Cardiac muscle cell (in vitro differentiated cells and primary cell): ENCODE data around the gene TRPV4. TPM values are rescaled to one million over a fixed set of nuclear protein-coding genes. Genes with fewer than 3 reads are reported as not detected.

Experiments used
- DNase-seq, 2 donors: peaks; one replicate each; pipeline versions ENCODE4 v3.0.0 to v3.0.0-alpha.2; 2010 to 2017; ENCODE audit warnings: low read depth in 1 of 2, low spot score in 1 of 2
- H3K27ac ChIP-seq: fragments of 200-600 bp; sonication (generic); 2 replicates; pipeline ENCODE4 v1.5.1; 2016
- H3K27me3 ChIP-seq: fragments of 200-600 bp; sonication (generic); 2 replicates; pipeline ENCODE4 v1.6.0; 2016; ENCODE audit warnings: control low read depth
- H3K36me3 ChIP-seq: fragments of 200-600 bp; sonication (generic); 2 replicates; pipeline ENCODE4 v1.5.1; 2016; ENCODE audit warnings: control low read depth
- H3K4me1 ChIP-seq: fragments of 200-600 bp; sonication (generic); 2 replicates; pipeline ENCODE4 v1.8.1; 2017; ENCODE audit warnings: low read depth, mild to moderate bottlenecking, mixed run types
- H3K4me3 ChIP-seq: fragments of 200-600 bp; sonication (generic); 2 replicates; pipeline ENCODE4 v1.5.1; 2016; ENCODE audit warnings: mild to moderate bottlenecking
- H3K9me3 ChIP-seq: fragments of 200-600 bp; sonication (generic); 2 replicates; pipeline ENCODE4 v1.5.1; 2017; ENCODE audit warnings: low read depth, mild to moderate bottlenecking, control low read depth
- CTCF ChIP-seq: IDR thresholded peaks from 2 replicates; pipeline ENCODE4 v1.5.1; 2012; ENCODE audit warnings: low read depth, mild to moderate bottlenecking, low read length
- polyA plus RNA-seq: library from polyadenylated mRNA; unstranded; fragments of >200 nt; fragmentation: Nextera tagmentation; extraction: Ambion mirVana; gene quantifications from 2 replicates; pipeline ENCODE4 v1.2.1, GENCODE V29; 2016
- total RNA-seq: library from RNA; depleted of rRNA; stranded (reverse); fragments of >200 nt; gene quantifications from 2 replicates; pipeline ENCODE4 v1.2.3, GENCODE V29; 2016

The TRPV4 gene
- total and polyA plus RNA-seq, 2 experiments from 2014 or later = 2.4 to 4.1 TPM

- peaks cover 8% of the 10 kb centered on the region for H3K4me1 ChIP-seq
- peak in 1 of 2 donors; percentile 46 for DNase-seq
- H3K27me3 ChIP-seq = no peaks in the 10 kb centered on the region
- no peaks in the 10 kb centered on the region for H3K36me3 ChIP-seq
- no peak for TF ChIP-seq CTCF
- H3K27ac ChIP-seq = no peak overlapping the region
- H3K4me3 ChIP-seq = no peak overlapping the region
- no peaks in the 10 kb centered on the region for H3K9me3 ChIP-seq
Measured at GRCh38 chr12:109873653-109874052, 40.5 kb upstream of the TRPV4 start.

- Histone ChIP-seq H3K4me3 (no peak overlapping the region), H3K4me1 (peaks cover 8% of the 10 kb centered on the region), H3K9me3 (no peaks in the 10 kb centered on the region), H3K27me3 (no peaks in the 10 kb centered on the region), H3K27ac (no peak overlapping the region), H3K36me3 (no peaks in the 10 kb centered on the region)
- DNase-seq = no peak
- TF ChIP-seq CTCF = no peak
Measured at GRCh38 chr12:109871668-109872314, 38.6 kb upstream of the TRPV4 start.

- TF ChIP-seq CTCF = no peak
Measured at GRCh38 chr12:109870648-109871047, 37.5 kb upstream of the TRPV4 start.

GRCh38 chr12:109868182-109869051 is 35.2 kb upstream of the TRPV4 start:
- no peak for DNase-seq
- Histone ChIP-seq H3K27me3 (no peaks in the 10 kb centered on the region), H3K36me3 (no peaks in the 10 kb centered on the region), H3K9me3 (no peaks in the 10 kb centered on the region), H3K27ac (no peak overlapping the region), H3K4me3 (no peak overlapping the region), H3K4me1 (no peaks in the 10 kb centered on the region)
- TF ChIP-seq CTCF = no peak

More at GRCh38 chr12:109870648-109871047, 37.5 kb upstream of the TRPV4 start:
- H3K27ac ChIP-seq = no peak overlapping the region
- peaks cover 6% of the 10 kb centered on the region for H3K4me1 ChIP-seq
- H3K27me3 ChIP-seq = no peaks in the 10 kb centered on the region
- no peak for DNase-seq
- H3K4me3 ChIP-seq = no peak overlapping the region
- H3K9me3 ChIP-seq = no peaks in the 10 kb centered on the region
- H3K36me3 ChIP-seq = no peaks in the 10 kb centered on the region

GRCh38 chr12:109864916-109865315 is 31.7 kb upstream of the TRPV4 start:
- Histone ChIP-seq H3K4me3 (no peak overlapping the region), H3K4me1 (no peaks in the 10 kb centered on the region), H3K36me3 (no peaks in the 10 kb centered on the region), H3K9me3 (no peaks in the 10 kb centered on the region), H3K27ac (no peak overlapping the region), H3K27me3 (no peaks in the 10 kb centered on the region)
- TF ChIP-seq CTCF = no peak
- no peak for DNase-seq
